DMS79 treated with DMSO at 0.1 percent for 48 hours (cell line): Measurements from ENCODE around the gene PCED1B.
A peak's percentile ranks its signal among the peaks of the same experiment; 100 is the strongest.
"Not testable (repeated sequence)": the region's sequence is repeated elsewhere in the genome, so short reads cannot be mapped to it uniquely, and the experiment has no call there.

Experiments used
- DNase-seq: peaks from one replicate; lab custom pipeline; 2025; lab: John Stamatoyannopoulos, UW

Gene PCED1B, protein sequence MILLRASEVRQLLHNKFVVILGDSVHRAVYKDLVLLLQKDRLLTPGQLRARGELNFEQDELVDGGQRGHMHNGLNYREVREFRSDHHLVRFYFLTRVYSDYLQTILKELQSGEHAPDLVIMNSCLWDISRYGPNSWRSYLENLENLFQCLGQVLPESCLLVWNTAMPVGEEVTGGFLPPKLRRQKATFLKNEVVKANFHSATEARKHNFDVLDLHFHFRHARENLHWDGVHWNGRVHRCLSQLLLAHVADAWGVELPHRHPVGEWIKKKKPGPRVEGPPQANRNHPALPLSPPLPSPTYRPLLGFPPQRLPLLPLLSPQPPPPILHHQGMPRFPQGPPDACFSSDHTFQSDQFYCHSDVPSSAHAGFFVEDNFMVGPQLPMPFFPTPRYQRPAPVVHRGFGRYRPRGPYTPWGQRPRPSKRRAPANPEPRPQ

DNA sequence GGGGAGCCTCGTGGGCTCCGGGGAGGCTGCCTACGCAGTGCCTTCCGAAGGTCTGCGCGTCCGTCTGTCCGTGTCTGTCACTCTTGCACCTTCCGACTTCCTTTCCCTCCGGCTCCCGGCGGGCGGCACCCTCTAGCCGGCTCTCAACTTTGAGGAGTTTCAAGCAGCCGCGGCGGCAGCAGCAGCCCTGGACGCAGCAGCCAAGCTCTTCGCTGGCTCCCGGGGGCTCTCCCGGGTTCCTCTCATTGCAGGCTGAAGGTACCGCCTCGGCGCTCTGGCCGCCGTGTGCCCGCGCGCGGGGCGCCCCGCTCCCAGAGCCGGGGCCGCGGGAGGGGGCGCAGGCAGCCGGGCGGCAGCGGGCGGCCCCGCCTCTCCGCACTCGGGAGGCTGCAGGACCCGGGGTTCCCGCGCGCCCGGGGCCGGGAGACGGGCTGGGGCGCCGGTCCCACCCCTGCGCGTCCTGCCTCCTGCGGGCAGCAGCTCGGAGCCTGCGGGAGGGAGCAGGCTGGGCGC is at the start of gene PCED1B, which contains the start of gene AMIGO2:
TSS of gene PCED1B (plus strand) at position 154 of the 513 bp plus-strand sequence. CDS start 155,443 bp downstream, outside the sequence.
TSS of gene AMIGO2 (minus strand) at position 492 of the 513 bp plus-strand sequence. CDS start 957 bp downstream, outside the sequence.
- DNase-seq, result peak; percentile 9

DNA sequence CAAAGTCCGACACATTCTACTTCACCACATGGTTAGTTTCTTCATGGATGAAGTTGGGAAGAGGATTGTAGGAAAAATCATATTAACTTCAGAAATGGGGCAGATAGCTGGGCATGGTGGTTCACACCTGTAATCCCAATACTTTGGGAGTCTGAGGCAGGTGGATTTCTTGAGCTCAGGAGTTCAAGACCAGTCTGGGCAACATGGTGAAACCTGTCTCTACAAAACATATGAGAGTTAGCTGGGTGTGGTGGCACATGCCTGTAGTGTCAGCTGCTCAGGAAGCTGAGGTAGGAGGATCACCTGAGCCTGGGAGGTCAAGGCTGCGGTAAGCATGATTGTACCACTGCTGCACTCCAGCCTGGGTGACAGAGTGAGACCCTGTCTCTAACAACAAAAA is 49.5 kb upstream of the PCED1B start:
- DNase-seq, result no peak

DNA sequence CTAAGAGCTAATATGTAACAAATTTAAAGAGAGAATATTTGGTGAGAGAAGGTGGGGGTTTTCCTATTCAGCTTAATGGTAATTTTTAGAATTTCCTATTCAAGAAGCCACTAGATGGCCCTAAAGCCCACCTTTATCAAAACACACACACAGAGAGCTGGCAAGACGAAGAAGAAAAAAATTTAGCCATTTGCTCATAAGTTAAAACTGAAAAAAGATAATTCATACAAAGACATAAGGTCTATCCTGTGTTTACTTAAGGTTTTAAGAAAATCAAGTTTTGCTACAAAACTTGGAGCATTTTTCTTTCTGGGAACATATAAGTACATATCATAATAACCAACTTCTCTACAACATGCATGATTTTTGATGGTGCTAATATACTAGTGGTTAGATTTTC is 46.8 kb upstream of the PCED1B start:
- DNase-seq, result no peak

DNA sequence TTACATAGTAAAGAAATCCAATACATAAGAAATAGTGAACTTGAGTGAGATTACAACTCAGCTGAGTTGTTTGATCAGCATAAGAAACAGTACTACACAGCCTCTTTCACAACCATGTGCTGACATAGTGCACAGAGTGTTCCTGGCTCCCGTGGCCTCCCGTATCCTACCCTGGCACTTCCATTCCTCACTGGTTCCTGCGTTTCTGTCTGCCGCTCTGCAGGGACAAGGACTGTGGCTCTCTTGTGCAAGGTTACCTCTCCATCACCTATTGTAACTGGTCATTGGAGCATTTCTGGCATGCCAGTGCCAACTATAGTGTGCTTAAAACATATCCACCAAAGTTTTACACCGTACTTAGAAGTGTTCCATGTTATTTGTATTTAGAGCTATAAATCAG is 46.3 kb upstream of the PCED1B start:
- DNase-seq, result no peak

DNA sequence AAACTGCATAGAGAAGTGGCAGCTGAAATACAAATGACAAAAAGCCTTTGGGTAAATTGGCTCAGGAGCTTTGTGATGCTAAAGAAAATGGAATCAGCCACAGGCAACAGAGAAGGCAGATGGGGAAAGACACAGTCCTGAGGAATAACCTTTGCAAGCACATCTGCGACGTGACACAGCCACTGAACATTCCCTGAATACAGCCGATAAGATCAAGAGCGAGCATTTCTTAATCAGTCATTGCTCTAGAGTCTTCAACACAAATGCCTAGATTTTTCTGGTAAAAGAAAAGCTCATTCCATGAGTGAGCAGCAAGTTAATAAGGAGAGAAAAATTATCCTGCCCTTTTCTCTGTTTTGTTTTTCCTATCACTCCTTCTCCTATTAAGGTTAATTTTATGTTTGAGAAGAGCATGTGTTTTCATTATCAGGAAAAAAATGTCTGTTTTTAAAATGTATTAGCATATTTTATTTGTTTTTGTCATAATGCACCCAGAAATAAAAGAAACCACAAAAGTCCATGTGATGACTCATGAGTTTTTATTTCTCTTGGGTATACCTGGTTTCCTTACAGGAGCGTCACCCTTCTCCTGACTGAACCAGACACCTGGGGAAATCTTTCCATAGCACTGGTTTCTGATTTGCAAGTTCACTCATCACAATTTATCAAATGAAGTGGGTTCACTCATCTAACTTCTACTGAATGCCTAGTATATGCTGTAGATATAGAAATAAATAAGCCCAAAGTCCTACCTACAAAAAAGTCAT is 45.4 kb upstream of the PCED1B start:
- DNase-seq, result no peak

DNA sequence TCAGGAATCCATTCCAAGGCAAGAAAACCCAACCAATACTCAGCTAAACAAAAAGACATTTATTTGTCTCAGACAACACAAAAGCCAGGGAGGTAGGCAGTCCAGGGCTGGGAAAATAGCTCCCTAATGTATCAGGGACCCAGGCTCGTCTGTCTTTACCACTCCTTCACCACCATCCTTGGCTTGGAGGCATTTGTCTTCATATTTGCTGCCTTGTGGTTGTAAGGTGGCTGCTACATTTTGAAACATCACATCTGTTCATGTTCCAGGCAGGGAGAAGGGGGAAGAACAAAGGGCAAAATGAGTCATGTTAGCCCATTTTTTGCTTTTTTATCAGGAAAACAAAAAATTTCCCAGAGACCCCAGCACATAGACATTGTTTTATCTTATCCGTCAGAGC is 44.8 kb upstream of the PCED1B start:
- DNase-seq, result no peak

DNA sequence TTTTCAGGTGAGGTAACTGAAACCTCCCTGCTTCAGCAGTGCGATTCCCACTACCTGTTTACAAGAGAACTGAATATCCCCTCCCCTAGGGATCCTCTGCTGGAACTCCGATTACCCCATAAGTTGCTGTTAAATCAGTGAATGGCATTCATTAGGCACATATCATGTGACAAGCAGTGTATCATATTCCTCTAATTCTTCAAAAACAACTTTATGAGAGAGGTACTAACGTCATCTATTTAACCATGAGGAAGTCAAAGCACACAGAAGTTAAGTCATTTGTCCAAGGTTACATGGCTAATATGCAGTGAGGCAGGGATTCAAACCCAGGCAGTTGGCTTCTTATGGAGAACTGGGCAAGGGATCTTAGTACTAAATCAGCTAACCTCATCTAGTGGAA is 43.9 kb upstream of the PCED1B start:
- DNase-seq, result no peak

DNA sequence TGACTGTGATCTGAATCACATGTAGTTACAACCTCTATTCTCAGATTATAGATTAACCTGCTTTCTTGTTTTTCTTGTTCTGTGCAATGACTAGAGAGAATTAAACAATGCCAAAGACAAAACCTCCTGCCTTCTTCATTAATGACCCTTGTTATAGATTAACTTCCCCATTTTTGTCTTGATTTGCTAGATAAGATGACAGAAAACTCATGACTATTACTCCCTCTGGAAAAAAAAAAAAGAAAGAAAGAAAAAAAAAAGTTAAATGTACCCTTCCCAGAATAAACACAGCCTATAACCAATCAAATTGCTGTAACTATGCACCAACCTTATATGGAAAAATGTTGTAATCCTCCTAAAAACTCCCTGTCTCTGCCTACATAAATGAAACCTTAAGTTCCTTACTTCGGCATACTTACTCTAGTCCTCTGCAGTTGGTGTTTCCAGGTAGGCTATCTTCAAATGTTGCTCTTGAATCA is 41.1 kb upstream of the PCED1B start:
- no peak for DNase-seq

DNA sequence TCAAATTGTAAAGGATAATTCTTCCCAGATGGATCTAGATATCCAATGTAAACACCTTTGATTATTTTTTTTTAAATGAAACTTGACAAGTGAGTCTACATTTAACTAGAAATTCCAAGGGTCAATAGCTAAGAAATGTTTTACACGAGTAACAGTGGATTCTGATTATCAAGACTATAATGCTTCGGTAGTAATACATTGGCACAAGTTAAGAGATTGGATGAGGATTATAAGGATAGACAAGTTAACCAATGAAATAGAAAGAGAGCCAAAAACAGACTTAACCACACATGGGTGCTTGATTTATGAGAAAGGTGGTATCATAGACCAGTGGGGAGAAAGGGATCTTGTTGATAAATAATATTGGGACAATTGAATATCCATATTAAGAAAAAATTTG is 40.3 kb upstream of the PCED1B start:
- DNase-seq, result no peak

DNA sequence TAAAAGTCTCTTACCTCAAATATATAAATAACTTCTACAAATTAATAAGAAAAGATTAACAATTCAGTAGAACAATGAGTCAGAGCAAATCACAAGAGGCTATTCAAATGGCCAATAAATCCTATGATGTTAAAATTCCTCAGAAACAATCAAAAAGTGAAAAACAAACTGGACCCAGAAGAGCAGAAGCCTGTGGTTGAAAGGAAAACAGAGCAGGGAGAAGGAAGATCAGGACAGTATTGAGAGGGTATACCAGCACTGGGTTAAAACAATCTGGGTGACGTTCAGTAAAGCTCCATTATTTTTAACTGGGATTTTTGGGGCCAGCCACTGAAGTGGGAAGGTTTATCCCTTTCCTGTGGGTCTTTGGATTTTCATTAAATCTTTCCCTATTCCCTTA is 39.7 kb upstream of the PCED1B start:
- no peak for DNase-seq

DNA sequence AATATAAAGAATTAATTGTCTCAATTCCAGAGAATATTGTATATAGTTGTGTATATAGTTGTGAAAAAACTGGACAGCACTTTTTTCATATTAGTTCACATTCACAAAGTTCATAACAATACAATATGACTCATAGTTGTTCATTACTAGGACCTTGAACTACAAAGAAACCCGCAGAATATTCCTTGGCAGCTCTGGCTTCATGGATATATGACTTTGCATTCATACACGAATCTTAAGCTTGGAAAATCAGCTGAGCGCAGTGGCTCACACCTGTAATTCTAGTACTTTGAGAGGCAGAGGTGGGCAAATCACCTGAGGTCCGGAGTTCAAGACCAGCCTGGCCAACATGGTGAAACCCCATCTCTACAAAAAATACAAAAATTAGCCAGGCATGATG is 38.1 kb upstream of the PCED1B start:
- DNase-seq, result no peak

DNA sequence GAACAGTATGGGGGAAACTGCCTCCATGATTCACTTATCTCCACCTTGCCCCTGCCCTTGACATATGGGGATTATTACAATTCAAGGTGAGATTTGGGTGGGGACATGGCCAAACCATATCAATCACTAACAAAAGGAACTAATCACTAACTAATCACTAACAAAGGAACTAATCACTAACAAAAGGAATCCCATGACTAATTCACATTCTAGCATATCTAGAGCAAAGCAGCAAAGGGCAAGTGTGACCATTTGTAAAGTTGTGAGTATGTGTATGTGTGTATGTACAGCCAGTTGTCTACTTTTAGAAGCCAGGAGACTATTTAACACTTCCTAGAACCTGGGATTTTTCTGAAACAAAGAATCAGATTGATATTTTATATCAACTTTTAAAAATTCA is 30.9 kb upstream of the PCED1B start:
- DNase-seq, result no peak

DNA sequence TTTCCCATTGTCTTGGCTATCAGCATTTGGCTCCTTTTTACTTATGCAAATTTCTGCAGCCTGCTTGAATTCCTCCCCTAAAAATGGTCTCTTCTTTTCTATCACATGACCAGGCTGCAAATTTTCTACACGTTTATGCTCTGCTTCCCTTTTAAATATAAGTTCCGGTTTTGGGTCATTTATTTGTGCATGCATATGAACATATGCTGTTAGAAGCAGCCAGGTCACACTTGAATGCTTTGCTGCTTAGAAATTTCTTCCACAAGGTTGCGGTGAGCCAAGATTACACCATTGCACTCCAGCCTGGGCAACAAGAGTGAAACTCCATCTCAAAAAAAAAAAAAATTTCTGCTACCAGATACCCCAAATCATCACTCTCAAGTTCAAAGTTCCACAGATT is 28.1 kb upstream of the PCED1B start:
- DNase-seq, result not testable (repeated sequence)

DNA sequence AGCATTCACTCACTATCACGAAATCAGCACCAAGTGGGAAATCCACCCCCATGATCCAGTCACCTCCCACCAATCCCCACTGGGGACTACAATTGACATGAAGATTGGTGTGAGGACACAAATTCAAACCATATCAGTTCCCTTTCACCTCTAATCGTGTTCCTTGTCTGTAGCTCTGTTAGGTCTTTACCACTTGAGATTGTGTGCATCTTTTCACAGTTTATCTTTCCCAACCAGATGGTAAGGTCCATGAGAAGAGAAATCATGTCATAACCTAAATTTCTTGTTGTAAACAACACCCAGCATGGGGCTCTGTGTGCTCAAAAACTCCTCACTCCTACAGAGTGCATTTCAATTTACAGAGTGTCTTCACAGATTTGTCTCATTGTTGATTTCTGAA is 27.1 kb upstream of the PCED1B start:
- no peak for DNase-seq

DNA sequence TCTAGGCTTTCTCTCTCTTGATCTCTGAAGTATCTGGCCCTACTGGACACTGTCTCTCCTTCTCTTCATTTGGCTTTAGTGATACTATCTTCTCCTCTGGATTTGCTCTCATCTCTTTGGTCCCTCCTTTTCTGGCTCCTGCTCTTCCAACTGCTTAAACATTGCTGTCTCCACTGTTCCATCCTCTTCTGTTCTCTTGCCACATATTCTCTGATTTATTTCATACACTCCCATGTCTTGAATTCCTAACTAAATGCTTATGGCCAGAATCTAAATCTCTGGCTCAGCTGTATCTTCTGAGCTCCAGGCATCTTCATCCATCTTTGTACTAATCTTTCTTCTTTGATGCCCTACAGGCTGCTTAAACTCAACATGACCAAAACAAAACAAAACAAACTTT is 25.5 kb upstream of the PCED1B start:
- DNase-seq, result no peak

DNA sequence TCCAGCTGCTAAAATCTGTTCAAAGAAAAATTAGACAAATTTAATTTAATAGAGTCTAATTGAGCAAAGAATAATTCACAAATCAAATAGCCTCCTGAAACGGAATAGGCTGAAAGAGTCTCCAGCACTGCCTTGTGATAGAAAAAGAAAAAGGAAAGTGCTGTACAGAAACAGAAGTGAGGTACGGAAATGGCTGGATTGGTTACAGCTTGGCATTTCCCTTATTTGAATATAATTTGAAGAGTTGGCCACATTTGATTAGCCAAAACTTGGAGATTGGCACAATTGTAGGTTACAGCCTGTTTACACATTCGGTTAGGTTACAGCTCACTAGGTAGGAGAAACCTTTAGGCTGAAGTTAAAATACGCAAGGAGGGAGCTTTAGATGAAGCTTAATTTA is 24.8 kb upstream of the PCED1B start:
- DNase-seq, result no peak

DNA sequence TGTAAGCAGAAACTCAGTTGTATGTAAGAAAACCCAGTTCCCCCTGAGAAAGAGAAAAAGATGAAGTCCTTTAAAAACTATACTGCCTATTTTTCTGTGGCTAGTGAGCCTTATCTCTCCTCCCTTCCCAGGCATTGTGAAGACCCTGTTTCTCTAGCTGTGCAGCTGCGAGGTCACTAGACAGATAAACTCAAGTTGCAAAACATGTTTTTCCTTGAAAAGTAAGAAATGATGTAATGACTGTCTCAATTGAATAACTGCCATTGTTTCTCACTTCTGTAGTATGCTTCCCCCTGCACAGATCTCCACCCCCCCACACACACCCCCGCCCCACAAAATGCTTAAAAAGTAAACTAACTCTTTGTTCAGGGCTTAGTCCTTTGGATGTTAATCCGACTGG is 23.6 kb upstream of the PCED1B start:
- not testable (repeated sequence) for DNase-seq

DNA sequence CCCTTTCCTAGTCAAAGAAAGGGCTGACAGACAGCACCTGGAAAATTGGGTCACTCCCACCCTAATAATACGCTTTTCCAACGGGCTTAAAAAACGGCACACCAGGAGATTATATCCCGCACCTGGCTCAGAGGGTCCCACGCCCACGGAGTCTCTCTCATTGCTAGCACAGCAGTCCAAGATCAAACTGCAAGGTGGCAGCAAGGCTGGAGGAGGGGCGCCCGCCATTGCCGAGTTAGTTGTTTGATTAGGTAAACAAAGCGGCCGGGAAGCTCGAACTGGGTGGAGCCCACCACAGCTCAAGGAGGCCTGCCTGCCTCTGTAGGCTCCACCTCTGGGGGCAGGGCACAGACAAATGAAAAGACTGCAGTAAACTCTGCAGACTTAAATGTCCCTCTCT is 22.5 kb upstream of the PCED1B start:
- not testable (repeated sequence) for DNase-seq

DNA sequence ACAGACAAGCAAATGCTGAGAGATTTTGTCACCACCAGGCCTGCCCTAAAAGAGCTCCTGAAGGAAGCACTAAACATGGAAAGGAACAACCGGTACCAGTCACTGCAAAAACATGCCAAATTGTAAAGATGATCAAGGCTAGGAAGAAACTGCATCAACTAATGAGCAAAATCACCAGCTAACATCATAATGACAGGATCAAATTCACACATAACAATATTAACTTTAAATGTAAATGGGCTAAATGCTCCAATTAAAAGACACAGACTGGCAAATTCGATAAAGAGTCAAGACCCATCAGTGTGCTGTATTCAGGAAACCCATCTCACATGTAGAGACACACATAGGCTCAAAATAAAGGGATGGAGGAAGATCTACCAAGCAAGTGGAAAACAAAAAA is 20.8 kb upstream of the PCED1B start:
- DNase-seq, result not testable (repeated sequence)

DNA sequence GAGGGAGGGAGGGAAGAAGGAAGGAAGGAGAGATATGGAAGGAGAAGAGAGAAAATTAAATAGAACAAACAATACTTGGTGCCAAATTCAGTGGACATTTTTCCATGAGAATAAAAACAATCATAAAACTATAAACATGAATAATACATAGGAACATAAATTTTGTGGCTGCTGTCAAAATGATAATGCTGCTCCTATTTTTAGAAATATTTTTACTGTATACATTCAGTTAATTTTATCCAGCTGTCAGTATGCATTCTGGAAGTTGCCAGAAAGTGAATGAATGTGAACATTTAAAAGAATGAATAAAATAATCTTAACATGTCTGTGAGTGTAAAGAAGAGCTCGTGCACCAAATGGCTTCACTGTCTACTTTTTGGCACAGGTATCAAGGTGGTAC is 13.9 kb upstream of the PCED1B start:
- no peak for DNase-seq

DNA sequence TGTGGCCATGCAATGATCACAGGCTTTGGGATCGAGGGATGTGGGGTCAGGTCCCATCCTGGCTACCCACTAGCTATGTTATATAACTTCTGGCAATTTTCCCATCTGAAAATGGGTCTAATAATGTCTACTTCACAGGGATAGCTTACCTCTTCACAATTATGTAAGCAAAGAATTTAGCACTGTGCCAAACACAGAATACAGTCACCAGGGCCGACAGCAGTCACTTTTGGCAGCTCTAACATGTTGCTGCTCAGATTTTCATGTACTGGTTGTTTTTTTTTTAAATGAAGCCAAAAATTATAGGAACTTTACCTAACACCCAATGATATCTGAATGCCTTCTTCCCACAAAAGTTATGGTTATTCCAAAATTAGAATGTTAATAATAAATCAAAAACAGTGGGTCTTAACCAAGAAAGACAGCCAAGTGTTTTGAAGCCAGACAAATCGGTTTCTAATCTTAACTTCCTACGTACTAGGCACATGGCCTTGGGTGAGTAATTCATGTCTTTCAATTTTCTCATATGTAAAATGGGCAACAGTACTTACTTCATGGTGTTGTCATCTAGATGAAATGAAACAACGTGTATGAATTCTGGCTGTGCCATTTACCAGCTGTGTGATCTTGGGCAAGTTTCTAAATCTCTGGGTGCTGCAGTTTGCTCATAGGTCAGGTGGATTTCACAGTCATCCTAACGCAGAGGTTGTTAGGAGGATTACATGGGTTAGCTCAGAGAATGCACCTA is 13.0 kb upstream of the PCED1B start:
- DNase-seq, result no peak

DNA sequence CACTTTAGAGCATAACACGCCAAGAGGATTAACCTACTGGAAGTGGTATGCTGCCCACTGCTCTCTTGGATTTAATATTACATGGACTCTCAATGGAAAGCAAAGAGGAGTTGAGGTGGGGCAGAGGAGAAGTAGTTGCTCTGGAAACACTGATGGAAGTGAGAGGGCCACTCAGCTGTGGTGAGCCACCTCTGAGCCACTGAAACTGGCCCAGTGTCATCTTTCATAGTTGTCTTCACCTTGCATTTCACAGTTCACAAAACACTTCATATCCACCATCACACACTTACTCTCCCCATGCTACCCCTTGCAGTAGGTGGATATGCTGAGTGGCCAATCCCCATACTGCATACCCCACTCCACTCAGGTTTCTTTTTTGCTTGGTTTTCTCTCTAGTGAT is 12.2 kb upstream of the PCED1B start:
- no peak for DNase-seq
